GM13977 (cell line): Measurements from ENCODE around the gene HOXA6.

Experiments used
- DNase-seq: peaks from one replicate; pipeline ENCODE4 v3.0.0; 2012; ENCODE audit warnings: low spot score
- CTCF ChIP-seq: IDR thresholded peaks from 2 replicates; pipeline ENCODE4 v1.5.1; 2012; ENCODE audit warnings: mild to moderate bottlenecking, control low read depth; ENCODE audit not compliant: insufficient read depth; ENCODE audit errors: extremely low read depth, missing control alignments
- in situ Hi-C: fragments of 300-500 bp; cut with MboI; formaldehyde crosslinking; loops from one replicate; pipeline ENCODE4 v1.12.0; 2022; ENCODE audit warnings: low sequenced_read_pairs, low pct_unique_long_range_greater_than_20kb, mixed read lengths, inconsistent platforms; ENCODE audit not compliant: unreplicated experiment

HOXA6 gene

DNA sequence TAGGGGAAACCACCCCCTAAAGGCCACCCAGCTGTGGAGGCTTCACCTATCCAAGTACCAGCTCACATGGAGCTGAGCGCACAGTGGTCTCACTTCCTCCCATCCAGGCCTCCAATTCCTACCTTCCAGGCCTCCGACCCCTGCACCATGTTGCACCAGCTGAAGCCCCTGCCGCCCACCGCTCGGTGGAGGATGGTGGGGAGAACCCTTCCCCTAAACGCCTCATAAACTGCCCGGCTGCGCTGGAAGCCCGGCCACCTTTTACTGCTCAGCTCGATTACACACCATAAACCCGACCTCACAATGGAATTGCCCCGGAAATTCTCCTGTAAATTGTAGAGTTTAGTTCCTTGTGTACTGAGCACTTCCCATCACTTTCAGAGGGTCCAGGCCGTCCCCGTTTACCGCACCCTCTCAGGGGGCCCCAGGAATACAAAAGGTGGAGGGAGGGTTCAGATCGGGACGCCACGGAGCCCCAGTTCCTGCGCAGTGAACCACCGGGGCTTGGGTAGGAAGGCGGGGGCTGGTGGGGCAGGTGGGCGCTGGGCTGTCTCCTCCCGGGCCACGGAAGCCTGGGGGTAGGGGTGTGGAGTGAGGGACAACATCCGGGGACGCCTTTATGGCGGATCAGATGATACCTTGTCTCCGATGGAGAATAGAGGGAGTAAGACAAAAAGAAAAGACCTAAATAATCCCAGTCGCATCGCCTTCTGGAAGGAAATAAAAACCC lies 10.3 kb upstream of the HOXA6 start:
- no peak for TF ChIP-seq CTCF
- in situ Hi-C loops = loop anchor here (10.0 to 25.0 kb wide), 2 partner anchors 87 to 796 kb away; partner anchors contain the start of gene EVX1
- no peak for DNase-seq

GRCh38 chr7:27156916-27157701 lies 9.5 kb upstream of the HOXA6 start:
- in situ Hi-C loops = loop anchor here (10.0 to 25.0 kb wide), 2 partner anchors 88 to 795 kb away; partner anchors contain the start of gene EVX1
- TF ChIP-seq CTCF = no peak
- DNase-seq = no peak

GRCh38 chr7:27156508-27156898 lies 8.9 kb upstream of the HOXA6 start, which contains the start of gene HOXA7:
Gene HOXA7, minus strand, starts transcription at chr7:27156675. Its CDS starts 130 bp downstream, at chr7:27156545.
- in situ Hi-C loops = loop anchor here (10.0 to 25.0 kb wide), 2 partner anchors 88 to 794 kb away; partner anchors contain the start of gene EVX1
- no peak for DNase-seq
- TF ChIP-seq CTCF = no peak

DNA sequence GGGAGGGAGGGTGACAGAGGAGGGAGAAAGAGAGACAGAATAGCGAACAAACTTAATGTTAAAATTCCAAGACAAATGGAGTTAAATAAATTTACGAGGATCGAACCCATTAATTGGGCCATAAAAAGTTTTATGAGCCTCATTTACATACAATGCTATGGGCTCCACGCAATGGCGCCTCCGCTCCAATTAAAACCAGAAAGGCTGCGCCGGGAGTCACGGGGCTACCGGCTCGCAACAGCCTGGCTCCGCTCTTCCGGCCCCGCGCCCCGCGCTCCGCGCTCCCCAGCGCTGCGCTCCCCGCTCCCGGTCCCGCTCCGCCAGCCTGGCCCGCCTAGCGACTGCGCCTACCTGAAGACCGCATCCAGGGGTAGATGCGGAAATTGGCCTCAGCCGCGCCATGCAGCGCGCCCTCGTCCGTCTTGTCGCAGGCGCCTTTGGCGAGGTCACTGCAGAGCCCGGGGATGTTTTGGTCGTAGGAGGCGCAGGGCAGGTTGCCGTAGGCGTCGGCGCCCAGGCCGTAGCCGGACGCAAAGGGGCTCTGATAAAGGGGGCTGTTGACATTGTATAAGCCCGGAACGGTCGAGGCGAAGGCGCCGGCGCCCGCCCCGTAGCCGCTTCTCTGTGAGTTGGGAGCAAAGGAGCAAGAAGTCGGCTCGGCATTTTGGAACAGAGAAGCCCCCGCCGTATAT lies 8.4 kb upstream of the HOXA6 start:
- no peak for DNase-seq
- in situ Hi-C loops = loop anchor here (10.0 to 25.0 kb wide), 2 partner anchors 89 to 794 kb away; partner anchors contain the start of gene EVX1
- no peak for TF ChIP-seq CTCF

- in situ Hi-C loops = loop anchor here (10.0 to 25.0 kb wide), 2 partner anchors 90 to 793 kb away; partner anchors contain the start of gene EVX1
- TF ChIP-seq CTCF = no peak
- DNase-seq = no peak
Observed at GRCh38 chr7:27154901-27155815, 7.6 kb upstream of the HOXA6 start.
